ENCODE data around the gene SSC5D. TPM values are rescaled to one million over a fixed set of nuclear protein-coding genes. Genes with fewer than 3 reads are reported as not detected.

The SSC5D gene
- total and polyA plus RNA-seq, 4 donors = 0.08 to 1.0 (median 0.51) TPM

GRCh38 chr19:55482967-55483705, 5.1 kb upstream of the SSC5D start:
- Histone ChIP-seq H3K4me3 (ENCODE audit: low read depth in 1 of 3, low read length in 3 of 3) (no peak overlapping the region), H3K27ac (ENCODE audit: low read depth in 1 of 2, low read length in 2 of 2) (no peak overlapping the region), H3K9me3 (ENCODE audit: control insufficient read depth in 4 of 4, low read length in 3 of 4) (no peaks in the 10 kb centered on the region), H3K27me3 (ENCODE audit: control insufficient read depth in 4 of 4, insufficient read depth in 4 of 4, low read length in 3 of 4) (no peaks in the 10 kb centered on the region), H3K9ac (ENCODE audit: low read depth in 1 of 2, low read length in 2 of 2) (no peak overlapping the region), H3K36me3 (ENCODE audit: control insufficient read depth in 4 of 4, insufficient read depth in 3 of 4, low read depth in 1 of 4, low read length in 3 of 4) (peaks cover 0 to 11% (median 5%) of the 10 kb centered on the region in 4 donors), H3K4me1 (ENCODE audit: control insufficient read depth in 4 of 4, insufficient read depth in 4 of 4, low read length in 3 of 4) (peaks cover 5 to 22% (median 10%) of the 10 kb centered on the region in 4 donors)
- WGBS = 93% methylated on average over 47 of the region's 47 CpGs
- DNase-seq (ENCODE audit: low spot score) = no peak
- TF ChIP-seq, protein P1, sequence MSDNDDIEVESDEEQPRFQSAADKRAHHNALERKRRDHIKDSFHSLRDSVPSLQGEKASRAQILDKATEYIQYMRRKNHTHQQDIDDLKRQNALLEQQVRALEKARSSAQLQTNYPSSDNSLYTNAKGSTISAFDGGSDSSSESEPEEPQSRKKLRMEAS (IDR thresholded peaks at IDR 0.05) = no peak
- TF ChIP-seq FOXA1 (IDR thresholded peaks at IDR 0.05) = no peak
- no peak for TF ChIP-seq ATF3 (IDR thresholded peaks at IDR 0.05)
- TF ChIP-seq SP1 (IDR thresholded peaks at IDR 0.05) = no peak
- no peak for TF ChIP-seq FOXA2 (IDR thresholded peaks at IDR 0.05)
- TF ChIP-seq GABPA (IDR thresholded peaks at IDR 0.05 in 1 of 2, conservative IDR thresholded peaks at IDR 0.05 in 1 of 2) = no peak
- TF ChIP-seq, protein P2, sequence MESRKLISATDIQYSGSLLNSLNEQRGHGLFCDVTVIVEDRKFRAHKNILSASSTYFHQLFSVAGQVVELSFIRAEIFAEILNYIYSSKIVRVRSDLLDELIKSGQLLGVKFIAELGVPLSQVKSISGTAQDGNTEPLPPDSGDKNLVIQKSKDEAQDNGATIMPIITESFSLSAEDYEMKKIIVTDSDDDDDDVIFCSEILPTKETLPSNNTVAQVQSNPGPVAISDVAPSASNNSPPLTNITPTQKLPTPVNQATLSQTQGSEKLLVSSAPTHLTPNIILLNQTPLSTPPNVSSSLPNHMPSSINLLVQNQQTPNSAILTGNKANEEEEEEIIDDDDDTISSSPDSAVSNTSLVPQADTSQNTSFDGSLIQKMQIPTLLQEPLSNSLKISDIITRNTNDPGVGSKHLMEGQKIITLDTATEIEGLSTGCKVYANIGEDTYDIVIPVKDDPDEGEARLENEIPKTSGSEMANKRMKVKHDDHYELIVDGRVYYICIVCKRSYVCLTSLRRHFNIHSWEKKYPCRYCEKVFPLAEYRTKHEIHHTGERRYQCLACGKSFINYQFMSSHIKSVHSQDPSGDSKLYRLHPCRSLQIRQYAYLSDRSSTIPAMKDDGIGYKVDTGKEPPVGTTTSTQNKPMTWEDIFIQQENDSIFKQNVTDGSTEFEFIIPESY (IDR thresholded peaks at IDR 0.05) = no peak
- TF ChIP-seq HNF4G (IDR thresholded peaks at IDR 0.05) = no peak
- TF ChIP-seq CTCF (IDR thresholded peaks at IDR 0.05; ENCODE audit: low read depth, low read length, missing input control) = no peak
- no peak for TF ChIP-seq YY1 (IDR thresholded peaks at IDR 0.05)
- TF ChIP-seq HNF4A (conservative IDR thresholded peaks at IDR 0.05) = no peak
- TF ChIP-seq NR2F2 (IDR thresholded peaks at IDR 0.05) = no peak
- no peak for TF ChIP-seq JUND (IDR thresholded peaks at IDR 0.05)
- TF ChIP-seq RAD21 (IDR thresholded peaks at IDR 0.05) = no peak
- no peak for TF ChIP-seq RXRA (IDR thresholded peaks at IDR 0.05)
- TF ChIP-seq TAF1 (conservative IDR thresholded peaks at IDR 0.05) = no peak
- TF ChIP-seq EGR1 (IDR thresholded peaks at IDR 0.05; ENCODE audit: low read depth in 2 of 2) = no peak
- TF ChIP-seq, protein P3, sequence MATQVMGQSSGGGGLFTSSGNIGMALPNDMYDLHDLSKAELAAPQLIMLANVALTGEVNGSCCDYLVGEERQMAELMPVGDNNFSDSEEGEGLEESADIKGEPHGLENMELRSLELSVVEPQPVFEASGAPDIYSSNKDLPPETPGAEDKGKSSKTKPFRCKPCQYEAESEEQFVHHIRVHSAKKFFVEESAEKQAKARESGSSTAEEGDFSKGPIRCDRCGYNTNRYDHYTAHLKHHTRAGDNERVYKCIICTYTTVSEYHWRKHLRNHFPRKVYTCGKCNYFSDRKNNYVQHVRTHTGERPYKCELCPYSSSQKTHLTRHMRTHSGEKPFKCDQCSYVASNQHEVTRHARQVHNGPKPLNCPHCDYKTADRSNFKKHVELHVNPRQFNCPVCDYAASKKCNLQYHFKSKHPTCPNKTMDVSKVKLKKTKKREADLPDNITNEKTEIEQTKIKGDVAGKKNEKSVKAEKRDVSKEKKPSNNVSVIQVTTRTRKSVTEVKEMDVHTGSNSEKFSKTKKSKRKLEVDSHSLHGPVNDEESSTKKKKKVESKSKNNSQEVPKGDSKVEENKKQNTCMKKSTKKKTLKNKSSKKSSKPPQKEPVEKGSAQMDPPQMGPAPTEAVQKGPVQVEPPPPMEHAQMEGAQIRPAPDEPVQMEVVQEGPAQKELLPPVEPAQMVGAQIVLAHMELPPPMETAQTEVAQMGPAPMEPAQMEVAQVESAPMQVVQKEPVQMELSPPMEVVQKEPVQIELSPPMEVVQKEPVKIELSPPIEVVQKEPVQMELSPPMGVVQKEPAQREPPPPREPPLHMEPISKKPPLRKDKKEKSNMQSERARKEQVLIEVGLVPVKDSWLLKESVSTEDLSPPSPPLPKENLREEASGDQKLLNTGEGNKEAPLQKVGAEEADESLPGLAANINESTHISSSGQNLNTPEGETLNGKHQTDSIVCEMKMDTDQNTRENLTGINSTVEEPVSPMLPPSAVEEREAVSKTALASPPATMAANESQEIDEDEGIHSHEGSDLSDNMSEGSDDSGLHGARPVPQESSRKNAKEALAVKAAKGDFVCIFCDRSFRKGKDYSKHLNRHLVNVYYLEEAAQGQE (IDR thresholded peaks at IDR 0.05) = no peak

All from liver (tissue), 9 donors.